Natural killer cell (primary cell): ENCODE results near the gene LRRC70. TPM values are rescaled to one million over a fixed set of nuclear protein-coding genes. Genes with fewer than 3 reads are reported as not detected.

Experiments used
- ATAC-seq, 3 donors: fragments of 150-1000 bp in 2 of 3; fragments of 200-7000 bp in 1 of 3; cut with Tn5 transposase; 1 replicate in 1 of 3; 2 replicates in 2 of 3; pipeline ENCODE4 v1.10.0; 2021; ENCODE audit warnings: mild to moderate bottlenecking in 2 of 3, moderate library complexity in 2 of 3
- DNase-seq, 2 donors: peaks; one replicate each; pipeline versions ENCODE4 v3.0.0 to v3.0.0-alpha.2; 2013 to 2021; ENCODE audit warnings: mixed read lengths in 1 of 2
- H3K27ac ChIP-seq: one replicate; pipeline ENCODE4 v1.5.1; 2013; ENCODE audit warnings: mild to moderate bottlenecking, low read length
- H3K27me3 ChIP-seq: one replicate; pipeline ENCODE4 v1.6.1; 2013; ENCODE audit warnings: low read length; ENCODE audit not compliant: control insufficient read depth, insufficient read depth
- H3K36me3 ChIP-seq: one replicate; pipeline ENCODE4 v1.6.1; 2013; ENCODE audit warnings: low read length; ENCODE audit not compliant: control insufficient read depth, insufficient read depth
- H3K4me1 ChIP-seq: one replicate; pipeline ENCODE4 v1.6.1; 2013; ENCODE audit warnings: low read length; ENCODE audit not compliant: control insufficient read depth, insufficient read depth
- H3K4me3 ChIP-seq: one replicate; pipeline ENCODE4 v1.5.1; 2013; ENCODE audit warnings: low read length
- H3K9me3 ChIP-seq: one replicate; pipeline ENCODE4 v1.6.1; 2013; ENCODE audit warnings: low read length; ENCODE audit not compliant: control insufficient read depth, insufficient read depth
- H3K27ac Mint-ChIP-seq, 2 donors: one replicate each; pipeline ENCODE4 v1.8.0; 2022; ENCODE audit warnings: mild to moderate bottlenecking in 2 of 2, mixed read lengths in 2 of 2, moderate library complexity in 1 of 2
- H3K27me3 Mint-ChIP-seq, 2 donors: one replicate each; pipeline ENCODE4 v1.8.0; 2022; ENCODE audit warnings: low read depth in 2 of 2, mixed read lengths in 2 of 2
- H3K36me3 Mint-ChIP-seq: one replicate; pipeline ENCODE4 v1.8.0; 2022; ENCODE audit warnings: mixed read lengths
- H3K4me1 Mint-ChIP-seq, 2 donors: one replicate each; pipeline ENCODE4 v1.8.0; 2022; ENCODE audit warnings: mixed read lengths in 2 of 2
- H3K4me3 Mint-ChIP-seq: one replicate; pipeline ENCODE4 v1.8.0; 2022; ENCODE audit warnings: mild to moderate bottlenecking, moderate library complexity, mixed read lengths
- H3K9me3 Mint-ChIP-seq, 2 donors: one replicate each; pipeline ENCODE4 v1.8.0; 2022; ENCODE audit warnings: mixed read lengths in 2 of 2
- WGBS: methylation state at CpG from one replicate; pipeline ENCODE4 v1.1.7; 2013; ENCODE audit warnings: missing lambda C conversion rate; ENCODE audit not compliant: insufficient coverage; 5-methylcytosine and 5-hydroxymethylcytosine counted together
- intact Hi-C: fragments of 100-400 bp; cut with micrococcal nuclease; formaldehyde crosslinking; loops from one replicate; pipeline ENCODE4 v1.14.2; 2022
- total RNA-seq, 4 donors: library from RNA; stranded (reverse); fragments of 120-200 nt in 1 of 4; gene quantifications; one replicate each; pipeline versions ENCODE4 v1.2.3 to v1.2.4, GENCODE V29; 2013 to 2022
- TF ChIP-seq, protein P1 (sequence below): fragments of 200-600 bp; IDR thresholded peaks from one replicate; pipeline ENCODE4 v1.8.0; 2022; ENCODE audit warnings: antibody characterized with exemption

The LRRC70 gene
- total RNA-seq, 3 donors from 2014 or later (not counting 1 experiment from before 2014, with no cell fraction given), result 17.6 to 29.5 (median 21.2) TPM

- H3K4me1 ChIP-seq, result no peaks in the 10 kb centered on the region
- intact Hi-C loops, result no loop called here
- Mint-ChIP-seq H3K27ac (no peak overlapping the region), H3K27me3 (no peaks in the 10 kb centered on the region), H3K9me3 (no peaks in the 10 kb centered on the region), H3K36me3 (no peaks in the 10 kb centered on the region), H3K4me3 (no peak overlapping the region), H3K4me1 (no peaks in the 10 kb centered on the region)
- no peak overlapping the region for H3K4me3 ChIP-seq
- DNase-seq, result no peak
- H3K27ac ChIP-seq, result no peak overlapping the region
- H3K27me3 ChIP-seq, result no peaks in the 10 kb centered on the region
- H3K9me3 ChIP-seq, result no peaks in the 10 kb centered on the region
- TF ChIP-seq, protein P1, sequence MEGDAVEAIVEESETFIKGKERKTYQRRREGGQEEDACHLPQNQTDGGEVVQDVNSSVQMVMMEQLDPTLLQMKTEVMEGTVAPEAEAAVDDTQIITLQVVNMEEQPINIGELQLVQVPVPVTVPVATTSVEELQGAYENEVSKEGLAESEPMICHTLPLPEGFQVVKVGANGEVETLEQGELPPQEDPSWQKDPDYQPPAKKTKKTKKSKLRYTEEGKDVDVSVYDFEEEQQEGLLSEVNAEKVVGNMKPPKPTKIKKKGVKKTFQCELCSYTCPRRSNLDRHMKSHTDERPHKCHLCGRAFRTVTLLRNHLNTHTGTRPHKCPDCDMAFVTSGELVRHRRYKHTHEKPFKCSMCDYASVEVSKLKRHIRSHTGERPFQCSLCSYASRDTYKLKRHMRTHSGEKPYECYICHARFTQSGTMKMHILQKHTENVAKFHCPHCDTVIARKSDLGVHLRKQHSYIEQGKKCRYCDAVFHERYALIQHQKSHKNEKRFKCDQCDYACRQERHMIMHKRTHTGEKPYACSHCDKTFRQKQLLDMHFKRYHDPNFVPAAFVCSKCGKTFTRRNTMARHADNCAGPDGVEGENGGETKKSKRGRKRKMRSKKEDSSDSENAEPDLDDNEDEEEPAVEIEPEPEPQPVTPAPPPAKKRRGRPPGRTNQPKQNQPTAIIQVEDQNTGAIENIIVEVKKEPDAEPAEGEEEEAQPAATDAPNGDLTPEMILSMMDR, result no peak
- 91% methylated on average over 5 of the region's 5 CpGs for WGBS
- H3K36me3 ChIP-seq, result peaks cover 8% of the 10 kb centered on the region
- ATAC-seq, result no peak
Observed at GRCh38 chr5:62627901-62628300, 49.3 kb downstream of the LRRC70 start.

Other genes with a start within 250 kb of the LRRC70 start
- gene DIMT1, start 174.9 kb upstream of the LRRC70 start, total RNA-seq, result 10 to 100 TPM in 2 of 3 donors, 1 to 10 TPM in 1; 8.9 to 10.9 (median 10.1) TPM
- 10 to 100 TPM; 16.6 to 31.4 (median 30.7) TPM for gene IPO11, start 166.1 kb upstream of the LRRC70 start, total RNA-seq